GM19438 (cell line): ENCODE results near the gene LNX1.
A peak's percentile ranks its signal among the peaks of the same experiment; 100 is the strongest.

Experiments used
- ATAC-seq: cut with Tn5 transposase; IDR thresholded peaks from one replicate; pipeline ENCODE4 v1.9.1; 2021; ENCODE audit warnings: low read depth; ENCODE audit not compliant: unreplicated experiment

The LNX1 gene

DNA sequence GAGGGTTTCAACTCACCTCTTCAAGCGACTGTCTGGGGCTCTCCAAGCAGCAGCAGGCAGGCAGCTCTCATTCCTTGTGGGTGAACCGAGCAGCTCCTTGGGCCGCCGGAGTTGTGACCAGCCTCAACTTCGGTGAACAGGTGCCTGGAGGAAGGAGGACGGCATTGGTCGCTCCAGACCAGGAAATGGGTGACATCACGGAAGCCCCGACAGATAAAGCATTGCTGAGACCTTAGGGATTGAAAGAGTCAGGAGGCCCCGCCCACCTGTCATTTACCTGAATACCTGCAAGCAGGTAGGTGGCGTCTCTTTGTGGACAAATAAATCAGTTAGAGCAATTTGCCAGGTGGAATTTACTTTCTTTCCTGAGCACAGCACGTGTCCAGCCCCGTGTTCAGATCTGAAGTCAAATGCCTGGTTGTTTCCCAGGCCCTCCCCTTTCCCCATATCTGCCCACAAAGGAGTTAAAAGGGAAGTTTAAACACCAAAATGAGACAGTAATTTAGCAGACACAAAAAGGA lies at the start of gene LNX1:
Gene LNX1, minus strand, starts transcription at position 115 of the 521 bp plus-strand sequence. CDS start 17,484 bp downstream, outside the sequence.
- ATAC-seq: no peak

DNA sequence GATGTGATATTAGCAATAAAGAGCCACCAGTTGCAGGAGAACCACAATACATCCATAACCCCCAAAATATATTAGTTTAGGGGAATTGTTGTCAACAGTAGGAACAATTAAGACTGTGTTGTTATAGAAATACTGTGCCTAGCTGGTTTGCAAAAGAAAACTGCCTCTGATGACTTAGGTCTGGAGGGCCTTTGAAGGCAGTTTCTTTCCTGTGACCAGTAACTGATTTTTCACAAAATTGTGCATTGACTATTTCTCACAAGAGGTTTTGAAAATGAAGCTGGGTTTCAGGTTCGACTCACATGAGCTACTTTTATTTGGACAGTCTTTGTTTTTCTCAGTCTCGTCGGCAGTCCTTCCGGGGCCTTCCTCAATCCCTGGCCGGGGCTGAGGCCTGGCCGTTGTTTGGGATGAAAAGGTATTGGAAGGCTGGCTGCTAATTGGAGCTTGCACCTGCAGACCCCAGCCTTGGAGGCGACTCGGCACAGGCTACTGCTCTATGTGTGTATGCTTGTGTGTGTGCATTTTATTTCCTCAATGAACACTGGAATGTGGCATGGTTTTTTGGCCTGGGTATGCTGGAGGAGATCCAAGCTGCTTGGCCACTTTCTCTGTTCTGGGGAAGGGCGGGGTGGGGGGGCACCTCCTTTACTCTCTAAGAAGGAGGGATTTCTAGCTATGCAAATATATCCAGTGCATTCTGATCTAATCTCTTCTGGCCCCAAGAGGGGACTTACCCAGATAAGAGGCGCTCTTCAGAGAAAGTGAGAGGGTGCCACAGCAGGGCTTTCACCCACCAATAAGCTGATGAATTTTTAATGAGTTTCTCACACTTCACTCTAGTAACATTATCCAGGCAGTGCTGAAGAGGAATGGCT lies 49.5 kb upstream of the LNX1 start:
- ATAC-seq: peak; percentile 67

DNA sequence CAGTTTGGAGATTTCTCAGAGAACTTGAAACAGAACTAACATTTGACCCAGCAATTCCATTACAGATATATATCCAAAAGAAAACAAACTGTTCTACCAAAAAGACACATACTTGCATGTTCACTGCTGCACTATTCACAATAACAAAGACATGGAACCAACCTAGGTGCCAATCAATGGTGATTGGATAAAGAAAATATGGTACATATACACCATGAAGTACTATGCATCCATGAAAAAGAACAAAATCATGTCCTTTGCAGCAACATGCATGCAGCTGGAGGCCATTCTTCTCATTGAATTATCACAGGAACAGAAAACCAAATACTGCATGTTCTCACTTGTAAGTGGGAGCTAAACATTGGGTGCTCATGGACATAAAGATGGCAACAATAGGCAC lies 47.6 kb upstream of the LNX1 start:
- no peak for ATAC-seq

DNA sequence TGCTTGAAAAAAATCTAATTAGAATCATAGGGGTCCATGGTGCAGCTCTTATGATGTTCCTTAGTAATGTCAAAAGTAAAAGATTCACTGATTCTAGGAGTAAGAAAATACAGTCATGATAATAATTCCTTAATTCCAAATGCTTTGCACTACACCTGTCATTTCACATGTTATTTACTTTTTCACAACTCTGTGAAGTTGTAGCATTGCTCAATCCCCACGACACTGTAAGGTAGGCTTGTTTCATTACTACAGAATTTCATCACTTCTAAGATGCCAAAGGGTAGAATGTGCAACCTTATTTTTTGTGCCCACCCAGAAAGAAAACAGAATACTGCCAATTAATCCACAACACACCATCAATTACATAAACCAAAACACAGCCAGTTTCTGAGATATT lies 46.1 kb upstream of the LNX1 start:
- ATAC-seq: no peak

DNA sequence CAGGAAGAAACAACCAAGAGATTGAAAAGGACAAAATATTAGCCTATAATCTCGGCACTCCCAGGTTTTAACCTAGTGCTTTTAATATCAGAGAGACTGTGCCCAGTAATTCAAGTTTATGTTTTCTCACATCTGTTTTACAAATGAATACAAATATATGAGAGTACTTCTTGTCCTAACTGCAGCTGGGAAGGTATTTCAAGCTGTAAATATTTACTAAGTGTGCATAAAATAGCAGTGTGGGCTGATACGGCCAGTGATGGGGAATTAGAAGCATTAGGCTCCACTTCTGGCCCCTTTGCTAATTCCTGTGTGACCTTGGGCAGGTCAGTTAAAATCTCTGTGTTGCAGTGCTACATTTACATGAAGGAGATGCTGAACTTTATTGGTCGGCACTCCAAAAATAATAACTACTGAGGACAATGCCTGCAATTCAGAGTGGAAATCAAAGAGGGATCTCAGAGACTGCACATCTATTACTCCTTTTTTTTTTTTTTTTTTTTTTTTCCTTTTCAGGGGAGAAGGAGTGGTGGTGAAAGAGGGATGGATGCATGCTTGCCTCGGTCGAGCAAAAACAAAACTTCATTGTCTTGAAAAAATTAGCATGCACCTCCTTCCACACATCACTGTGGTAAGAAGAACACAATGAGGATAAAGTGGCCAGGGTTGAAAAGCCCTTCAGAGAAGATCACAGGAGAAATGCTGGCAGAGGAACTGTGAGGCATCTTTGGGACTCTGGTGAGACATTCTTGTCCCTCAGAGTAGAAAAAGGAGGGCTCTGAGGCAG lies 44.6 kb upstream of the LNX1 start:
- no peak for ATAC-seq

DNA sequence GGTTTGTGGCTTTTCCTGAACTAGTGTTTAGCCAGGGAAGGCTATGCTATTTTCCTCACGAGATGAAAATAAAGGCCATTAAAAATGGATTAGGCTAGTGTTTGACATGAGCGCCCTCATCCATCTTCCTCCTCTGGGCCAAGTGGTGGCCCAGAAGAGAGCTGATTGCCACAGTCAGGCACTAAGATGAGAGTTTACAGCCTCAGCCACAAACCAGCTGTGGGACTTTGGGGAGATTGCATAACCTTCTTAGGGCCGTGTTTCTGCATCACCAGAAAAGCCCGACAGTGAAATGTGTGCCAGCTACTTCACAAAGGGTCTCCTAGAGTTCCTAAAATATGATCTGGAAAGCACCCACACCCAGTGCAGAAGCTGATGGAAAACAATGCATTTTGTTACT lies 42.3 kb upstream of the LNX1 start:
- no peak for ATAC-seq

DNA sequence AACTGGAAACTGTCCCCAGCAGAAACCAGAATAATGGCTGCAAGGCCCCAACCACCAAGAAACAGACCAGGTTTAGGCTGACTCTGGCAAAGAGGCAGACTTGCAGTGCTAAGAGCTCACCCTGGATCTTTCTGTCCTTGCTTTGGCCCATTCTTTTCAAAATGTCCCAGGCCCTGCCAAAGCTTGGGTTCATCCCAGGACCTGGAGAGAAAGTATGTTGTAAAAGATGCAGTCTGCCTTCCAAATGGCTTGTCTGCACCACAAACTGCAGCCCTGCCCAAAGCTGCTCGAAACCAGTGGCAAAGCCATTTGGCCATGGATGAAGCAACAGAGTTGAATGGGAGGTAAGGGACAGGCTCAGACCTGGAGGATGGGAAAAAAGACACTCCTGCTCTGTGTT lies 38.0 kb upstream of the LNX1 start:
- no peak for ATAC-seq

DNA sequence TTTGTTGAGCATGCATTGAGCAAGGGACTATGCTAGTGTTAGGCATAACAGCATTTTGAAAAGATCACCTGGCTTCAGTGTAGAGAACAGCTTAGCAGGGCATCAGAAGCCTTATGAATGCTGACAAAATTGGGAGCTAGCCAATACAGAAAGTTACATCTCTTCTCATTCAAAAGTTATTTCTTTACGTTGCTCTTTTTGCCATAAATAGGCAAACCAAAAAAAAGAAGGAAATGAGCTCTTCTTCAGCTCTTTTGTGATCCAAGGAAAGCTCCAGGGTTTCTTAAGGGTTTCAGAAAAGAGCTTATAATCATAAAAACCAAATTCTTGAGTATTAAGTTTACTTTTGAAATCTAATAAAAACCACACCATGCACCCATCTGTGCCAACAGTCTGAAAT lies 35.2 kb upstream of the LNX1 start:
- ATAC-seq: no peak

DNA sequence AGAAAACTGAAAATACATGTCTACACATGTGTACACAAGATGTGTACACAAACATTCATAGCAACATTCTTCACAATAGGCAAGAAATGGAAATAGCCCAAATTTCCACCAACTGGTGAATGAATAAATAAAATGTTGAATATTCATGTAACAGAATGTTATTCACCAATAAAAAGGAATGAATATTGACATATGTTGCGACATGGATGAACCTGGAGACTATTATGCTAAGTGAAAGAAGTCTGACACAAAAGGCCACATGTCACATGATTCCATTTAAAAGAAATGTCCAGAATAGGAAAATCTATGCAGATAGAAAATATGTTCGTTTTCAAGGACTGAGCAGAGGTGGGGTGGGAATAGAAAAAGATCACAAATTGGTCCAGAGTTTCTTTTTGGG lies 34.6 kb upstream of the LNX1 start:
- ATAC-seq: no peak

DNA sequence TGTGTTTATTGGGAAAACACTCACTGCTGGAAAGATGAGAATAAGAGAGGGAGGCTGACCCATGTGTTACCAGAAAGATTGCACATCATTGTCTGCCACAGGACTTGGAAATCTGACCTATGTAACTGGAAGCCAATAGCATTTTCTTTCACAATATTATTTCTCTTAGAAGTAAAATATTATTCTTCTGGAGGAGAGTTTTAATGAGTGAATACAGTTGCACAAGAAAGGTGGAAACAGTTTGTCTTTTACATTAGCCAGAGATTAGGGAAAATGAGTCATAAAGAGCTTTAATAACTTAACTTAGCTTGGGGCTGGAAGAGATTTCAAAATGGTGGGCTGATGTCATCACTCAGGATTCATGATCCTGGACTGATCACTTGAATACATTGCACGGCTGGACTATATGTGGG lies 31.5 kb upstream of the LNX1 start:
- ATAC-seq: no peak

DNA sequence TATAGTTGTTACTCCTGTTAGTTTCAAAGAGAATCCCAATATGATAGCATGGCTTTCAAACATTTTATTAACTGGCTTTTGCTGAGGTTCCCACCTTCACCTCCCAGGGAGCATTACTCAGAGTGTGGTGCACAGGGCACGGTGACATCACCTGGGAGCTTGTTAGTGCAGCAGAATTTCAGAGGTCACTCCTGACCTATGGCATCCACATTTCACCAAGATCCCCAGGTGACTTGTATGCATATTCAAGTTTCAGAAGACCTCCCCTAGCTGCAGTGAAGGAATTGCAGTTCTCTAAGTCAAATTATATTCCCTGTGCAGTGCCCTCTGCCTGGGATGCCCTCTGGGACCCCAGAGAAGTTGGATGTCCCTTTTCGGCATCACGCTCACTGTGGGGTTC lies 29.7 kb upstream of the LNX1 start:
- no peak for ATAC-seq

DNA sequence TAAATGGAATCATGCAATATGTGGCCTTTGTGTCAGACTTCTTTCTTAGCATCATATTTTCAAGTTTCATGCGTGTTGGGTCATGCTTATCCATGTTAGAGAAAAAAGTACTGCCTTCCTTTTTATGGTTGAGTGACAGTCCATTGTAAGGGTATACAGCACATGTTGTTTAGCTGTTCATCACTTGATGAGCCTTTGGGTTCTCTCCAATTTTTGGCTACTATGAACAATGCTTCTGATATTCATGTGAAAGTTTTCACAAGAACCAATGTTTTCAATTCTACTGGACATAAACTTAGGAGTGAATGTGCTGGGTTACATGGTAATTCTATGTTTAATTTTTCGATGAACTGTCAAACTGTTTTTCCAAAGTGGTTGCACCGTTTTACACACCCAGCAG lies 28.1 kb upstream of the LNX1 start:
- ATAC-seq: no peak

DNA sequence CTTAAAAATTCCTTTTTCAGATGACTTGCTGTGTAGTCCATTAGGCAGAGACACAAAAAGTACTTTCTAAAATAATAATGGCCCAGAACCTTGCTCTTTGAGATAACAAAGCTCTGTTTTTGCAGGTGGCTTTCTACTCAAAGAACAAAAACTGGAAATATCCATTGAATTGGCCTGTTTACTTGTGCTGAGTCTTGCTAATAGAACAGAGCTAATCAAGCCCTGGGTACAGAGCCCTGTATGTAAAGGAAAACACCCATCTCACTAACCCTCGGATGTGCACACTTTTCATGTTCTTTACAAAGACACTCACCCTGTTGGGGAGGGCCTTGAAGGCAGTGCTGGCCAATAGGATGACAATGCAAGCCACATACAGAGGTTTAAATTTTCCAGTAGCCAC lies 27.0 kb upstream of the LNX1 start:
- ATAC-seq: no peak

DNA sequence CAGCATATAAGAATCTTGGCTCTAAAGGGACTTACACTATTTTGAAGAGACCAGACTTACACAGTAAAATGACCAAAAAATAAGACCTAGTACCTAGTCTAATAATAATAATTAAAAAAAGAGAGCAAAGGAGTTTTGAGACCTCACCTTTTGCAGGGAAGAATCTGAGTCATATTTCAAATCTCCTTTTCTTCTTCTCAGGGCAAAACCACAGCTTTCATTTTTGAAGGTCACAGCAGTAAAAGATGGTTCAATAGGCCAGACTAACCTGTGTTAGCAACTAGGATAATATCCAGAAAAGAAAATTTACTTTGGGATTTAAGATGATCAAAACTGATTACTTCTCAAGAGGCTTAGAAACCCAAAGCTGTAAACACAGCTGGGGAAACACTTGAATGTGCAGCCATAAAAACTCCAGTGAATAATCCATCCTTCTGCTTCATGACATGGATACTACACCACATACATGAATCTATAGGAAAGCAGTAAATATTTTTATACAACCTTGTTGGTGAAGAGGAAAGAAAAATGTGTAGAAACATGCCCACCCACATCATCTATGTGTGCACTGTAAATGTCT lies 25.9 kb upstream of the LNX1 start:
- ATAC-seq: no peak

DNA sequence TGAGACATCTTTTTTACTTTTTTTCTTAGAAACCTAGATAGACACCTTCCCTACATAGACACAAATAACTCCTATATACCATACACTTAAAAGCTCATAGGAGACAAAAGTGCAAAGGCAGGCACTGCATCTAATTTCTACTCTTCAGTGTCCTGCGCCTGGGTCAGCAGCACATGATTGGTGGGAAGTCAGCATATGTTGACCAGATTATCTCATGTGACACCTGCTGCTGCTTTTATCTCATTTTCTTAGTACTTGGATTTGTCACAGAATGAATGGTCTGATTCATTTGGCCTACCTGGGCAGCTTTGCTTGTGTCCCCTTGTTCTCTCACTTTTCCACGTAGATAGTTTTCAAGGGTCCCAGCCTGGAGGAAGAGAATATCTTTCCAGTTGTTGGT lies 24.9 kb upstream of the LNX1 start:
- no peak for ATAC-seq

DNA sequence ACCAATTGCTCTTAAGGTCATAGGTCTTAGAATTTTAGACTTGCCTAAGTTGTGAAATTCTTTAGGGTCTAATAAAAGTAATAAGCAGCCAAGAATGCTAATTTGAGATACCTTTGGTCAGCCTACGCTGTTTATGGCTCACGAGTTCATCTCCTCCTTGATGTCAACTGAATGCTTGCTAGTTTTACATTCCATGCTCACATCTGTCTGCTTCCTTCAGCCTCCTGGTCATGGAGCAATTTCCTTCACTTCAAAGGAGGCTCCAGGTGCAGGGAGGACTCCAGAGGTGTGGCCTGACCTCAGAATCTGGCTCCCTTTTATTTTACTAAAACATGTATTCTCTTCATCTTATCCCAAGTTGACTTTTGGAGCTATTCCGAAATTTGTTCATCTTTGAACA lies 23.3 kb upstream of the LNX1 start:
- no peak for ATAC-seq

DNA sequence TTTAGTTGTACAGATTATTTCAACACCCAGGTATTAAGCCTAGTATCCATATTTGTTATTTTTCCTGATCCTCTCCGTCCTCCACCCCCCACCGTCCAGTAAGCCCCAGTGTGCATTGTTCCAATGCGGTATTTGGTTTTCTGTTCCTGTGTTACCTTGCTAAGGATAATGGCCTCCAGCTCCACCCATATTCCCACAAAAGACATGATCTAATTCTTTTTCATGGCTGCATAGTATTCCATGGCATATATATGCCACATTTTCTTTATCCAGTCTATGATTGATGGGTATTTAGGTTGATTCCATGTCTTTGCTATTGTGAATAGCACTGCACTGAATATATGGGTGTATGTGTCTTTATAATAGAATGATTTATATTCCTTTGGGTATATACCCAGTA lies 22.1 kb upstream of the LNX1 start:
- ATAC-seq: no peak

DNA sequence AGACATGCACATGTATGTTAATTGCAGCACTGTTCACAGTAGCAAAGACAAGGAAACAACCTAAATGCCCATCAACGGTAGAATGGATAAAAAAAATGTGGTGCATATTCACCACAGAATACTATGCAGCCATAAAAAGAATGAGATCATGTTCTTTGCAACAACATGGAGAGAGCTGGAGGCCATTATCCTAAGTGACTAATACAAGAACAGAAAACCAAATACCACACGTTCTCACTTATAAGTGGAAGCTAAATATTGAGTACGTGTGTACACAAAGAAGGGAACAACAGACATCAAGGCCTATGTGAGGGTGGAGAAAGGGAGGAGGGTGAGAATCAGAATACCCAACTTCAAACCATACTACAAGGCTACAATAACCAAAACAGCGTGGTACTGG lies 17.4 kb upstream of the LNX1 start:
- ATAC-seq: no peak

DNA sequence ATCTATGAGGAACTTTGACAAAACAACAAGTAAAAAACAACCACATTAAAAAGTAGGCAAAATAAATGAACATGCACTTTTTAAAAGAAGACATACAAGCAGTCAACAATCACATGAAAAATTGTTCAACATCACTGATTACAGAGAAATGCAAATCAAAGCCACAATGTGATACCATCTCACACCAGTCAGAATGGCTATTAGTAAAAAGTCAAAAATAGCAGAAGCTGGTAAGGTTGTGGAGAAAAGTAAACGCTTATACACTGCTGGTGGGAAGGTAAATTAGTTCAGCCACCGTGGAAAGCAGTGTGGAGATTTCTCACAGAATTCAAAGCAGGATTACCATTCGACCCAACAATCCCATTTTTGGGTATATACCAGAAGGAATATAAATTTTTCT lies 17.0 kb upstream of the LNX1 start:
- ATAC-seq: no peak

DNA sequence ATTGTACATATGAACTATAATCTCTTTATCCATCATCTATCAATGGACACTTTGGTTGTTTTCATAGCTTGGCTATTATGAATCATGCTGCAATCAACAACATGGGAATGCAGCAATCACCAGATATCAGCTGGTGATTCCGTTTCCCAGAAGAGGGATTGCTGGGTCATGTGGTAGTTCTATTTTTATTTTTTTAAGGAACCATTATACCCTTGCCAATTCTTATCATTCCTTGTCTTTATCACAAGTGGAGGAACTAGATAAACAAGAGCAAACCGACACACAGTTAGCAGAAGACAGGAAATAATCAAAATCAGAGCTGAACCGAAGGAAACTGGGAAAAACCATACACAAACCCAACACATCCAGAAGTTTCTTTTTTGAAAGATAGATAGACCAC lies 14.5 kb upstream of the LNX1 start:
- no peak for ATAC-seq

DNA sequence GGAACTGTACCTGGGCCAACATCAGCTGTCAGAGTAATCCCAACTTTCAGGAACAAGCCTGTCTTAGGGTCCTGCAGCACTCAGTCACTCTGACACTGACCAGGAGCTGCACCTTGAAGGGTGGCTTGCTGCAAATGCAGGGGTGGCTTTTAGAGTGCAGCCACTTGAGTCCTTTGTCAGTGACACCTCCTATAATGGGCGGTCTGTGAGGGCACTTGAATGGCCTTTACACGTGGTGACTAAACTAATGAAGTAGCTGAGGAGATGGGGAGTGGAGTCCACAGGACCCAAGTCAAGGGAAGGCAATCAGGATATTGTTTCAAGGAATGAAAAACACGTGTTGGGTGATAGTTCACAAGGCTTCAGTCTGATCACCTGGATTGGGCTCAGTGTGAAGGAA lies 11.1 kb upstream of the LNX1 start:
- no peak for ATAC-seq
